HepG2 (cell line): ENCODE measurements around the gene EXOC3L4. TPM values are rescaled to one million over a fixed set of nuclear protein-coding genes. Genes with fewer than 3 reads are reported as not detected.

Source experiments
- ATF6 ChIP-seq: sonication (generic); formaldehyde crosslinking; conservative IDR thresholded peaks from 2 replicates; pipeline ENCODE4 v1.4.0; 2020; ENCODE audit warnings: missing genetic modification reagents
- HNF1A ChIP-seq, 2 experiments: sonication (generic) in 1 of 2; formaldehyde crosslinking in 1 of 2; IDR thresholded peaks; 2 replicates each; pipeline versions ENCODE4 v1.4.0 to v1.6.1; 2016 to 2020; ENCODE audit warnings: borderline replicate concordance in 1 of 2, low read depth in 1 of 2, mild to moderate bottlenecking in 1 of 2, missing genetic modification reagents in 1 of 2
- HNRNPK ChIP-seq: fragments of 200-400 bp; formaldehyde crosslinking; IDR thresholded peaks from 2 replicates; pipeline ENCODE4 v1.6.1; 2018; ENCODE audit warnings: low read length, low read depth, moderate library complexity, mild to moderate bottlenecking; ENCODE audit not compliant: poor library complexity, severe bottlenecking
- KDM2A ChIP-seq: sonication (generic); formaldehyde crosslinking; IDR thresholded peaks from 2 replicates; pipeline ENCODE4 v1.4.0; 2020; ENCODE audit warnings: low read depth, missing genetic modification reagents, borderline replicate concordance
- RAD51 ChIP-seq: fragments of 450-650 bp; IDR thresholded peaks from 2 replicates; pipeline ENCODE4 v1.6.1; 2016; ENCODE audit warnings: borderline replicate concordance
- SAP130 ChIP-seq: IDR thresholded peaks from 2 replicates; pipeline ENCODE4 v1.6.1; 2016; ENCODE audit warnings: low read depth
- UBTF ChIP-seq: sonication (generic); formaldehyde crosslinking; IDR thresholded peaks from 2 replicates; pipeline ENCODE4 v1.4.0; 2020; ENCODE audit warnings: mild to moderate bottlenecking, missing genetic modification reagents
- ZNF274 ChIP-seq: sonication (generic); formaldehyde crosslinking; IDR thresholded peaks from 2 replicates; pipeline ENCODE4 v1.5.1; 2020; ENCODE audit warnings: mild to moderate bottlenecking, missing genetic modification reagents
- ZNF496 ChIP-seq: sonication (generic); formaldehyde crosslinking; IDR thresholded peaks from 2 replicates; pipeline ENCODE4 v1.8.1; 2023; ENCODE audit warnings: mild to moderate bottlenecking, moderate library complexity, missing genetic modification reagents; ENCODE audit not compliant: insufficient replicate concordance
- ZNF841 ChIP-seq: sonication (generic); formaldehyde crosslinking; IDR thresholded peaks from 2 replicates; pipeline ENCODE4 v1.8.1; 2023; ENCODE audit warnings: missing genetic modification reagents, borderline replicate concordance
- polyA plus RNA-seq, 8 experiments: library from polyadenylated mRNA; depleted of rRNA in 3 of 8; stranded (reverse) in 7 of 8; unstranded in 1 of 8; fragments of >200 nt; fragmentation: Illumina TruSeq in 4 of 8; extraction: Trizol in 4 of 8; gene quantifications; 2 replicates each; pipeline versions ENCODE4 v1.2.1 to v1.2.3, GENCODE V29; 2011 to 2016; ENCODE audit warnings: low read depth in 4 of 8, missing spikeins in 1 of 8, mixed read lengths in 1 of 8; ENCODE audit not compliant: insufficient read depth in 1 of 8
- total RNA-seq, 5 experiments: library from RNA; depleted of rRNA; stranded (reverse); fragments of >200 nt; fragmentation: Illumina TruSeq; extraction: Trizol; gene quantifications; 2 replicates each; pipeline ENCODE4 v1.2.3, GENCODE V29; 2016; ENCODE audit warnings: low read depth in 1 of 5
- TF ChIP-seq, protein P1 (sequence below): sonication (generic); formaldehyde crosslinking; IDR thresholded peaks from 2 replicates; pipeline ENCODE4 v1.5.1; 2020; ENCODE audit warnings: missing genetic modification reagents, mild to moderate bottlenecking, borderline replicate concordance
- TF ChIP-seq, protein P2 (sequence below): sonication (generic); formaldehyde crosslinking; IDR thresholded peaks from 2 replicates; pipeline ENCODE4 v1.5.0; 2020; ENCODE audit warnings: missing genetic modification reagents
- TF ChIP-seq, protein P3 (sequence below): sonication (generic); formaldehyde crosslinking; IDR thresholded peaks from 2 replicates; pipeline ENCODE4 v1.4.0; 2020; ENCODE audit warnings: missing genetic modification reagents

The EXOC3L4 gene
- total and polyA plus RNA-seq, 2 of the 13 experiments (the other 11 are each of a cell fraction or from before 2014, with no cell fraction given): 11.8 to 27.0 TPM

DNA sequence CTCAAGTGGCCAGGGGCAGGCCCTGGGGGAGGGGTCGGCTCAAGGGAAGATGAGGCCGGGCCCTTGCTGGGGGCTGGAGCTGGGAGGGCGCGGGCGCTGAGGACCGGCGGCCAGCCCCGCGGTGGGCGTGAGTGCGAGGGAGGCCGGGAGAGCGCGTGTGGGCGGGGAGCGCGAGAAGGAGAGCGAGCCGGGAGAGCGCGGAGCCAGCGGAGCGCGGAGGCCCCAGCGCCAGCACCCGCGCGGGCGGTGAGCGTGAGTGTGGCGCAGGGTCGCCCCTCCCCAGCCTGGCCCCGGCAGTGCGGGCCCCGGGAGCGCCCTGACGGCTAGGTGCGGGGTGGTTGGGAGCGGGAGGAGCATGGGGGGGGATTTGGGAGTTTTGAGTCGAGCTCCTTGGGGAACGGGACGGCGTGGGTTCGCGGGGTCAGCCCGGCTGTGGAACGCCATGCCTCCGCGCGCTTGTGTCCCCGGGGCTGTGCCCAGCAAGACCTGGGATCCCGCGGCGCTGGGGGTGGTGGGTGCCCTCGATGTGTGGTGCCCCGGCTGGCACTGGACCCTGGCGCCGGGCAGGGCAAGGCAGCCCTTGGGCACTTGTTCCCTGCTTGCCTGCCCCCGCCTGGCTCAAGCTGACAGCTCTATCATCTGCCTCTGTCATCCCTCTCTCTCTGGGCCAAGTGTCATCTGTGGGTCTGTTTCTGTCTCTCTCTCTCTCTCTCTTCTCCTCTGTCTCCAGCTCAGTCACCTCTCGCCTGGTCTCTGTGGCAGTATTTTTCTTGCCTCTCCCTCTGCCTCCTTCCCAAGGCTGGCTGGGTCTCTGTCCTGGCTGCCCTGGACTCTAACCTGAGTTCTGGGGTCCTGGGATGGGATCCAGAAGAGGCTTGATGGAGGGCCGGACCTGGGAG lies 10.3 kb upstream of the EXOC3L4 start, which contains the start of gene LBHD2 (continued):
- TF ChIP-seq HNRNPK (peak; percentile 62), KDM2A (CRISPR knock-in tag) (peak; percentile 35; the same call in 1 of the 2 replicates), HNF1A (IDR thresholded peaks at IDR 0.05; ENCODE audit: low read depth) (no peak), HNF1A (CRISPR knock-in tag; IDR thresholded peaks at IDR 0.05; ENCODE audit: borderline replicate concordance) (no peak), SAP130 (CRISPR knock-in tag) (no peak), ZNF496 (CRISPR knock-in tag) (no peak), UBTF (CRISPR knock-in tag) (peak; percentile 50; the same call in 1 of the 2 replicates), ZNF274 (CRISPR knock-in tag) (0 out of 2 replicates have a peak, but pooled peaks have one; percentile 56), ATF6 (no peak), RAD51 (no peak), ZNF841 (no peak)
- TF ChIP-seq, protein P1, sequence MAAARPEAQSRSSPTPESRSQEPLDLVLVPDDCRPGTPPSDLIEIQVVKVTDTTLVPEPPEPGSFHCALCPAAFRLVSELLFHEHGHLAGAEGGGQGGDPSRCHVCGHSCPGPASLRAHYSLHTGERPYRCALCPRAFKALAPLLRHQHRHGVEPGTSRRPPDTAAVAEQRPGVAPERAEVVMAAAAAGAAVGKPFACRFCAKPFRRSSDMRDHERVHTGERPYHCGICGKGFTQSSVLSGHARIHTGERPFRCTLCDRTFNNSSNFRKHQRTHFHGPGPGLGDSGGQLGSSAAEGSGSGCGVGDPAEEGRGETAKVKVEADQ (CRISPR knock-in tag): no peak
- TF ChIP-seq, protein P2, sequence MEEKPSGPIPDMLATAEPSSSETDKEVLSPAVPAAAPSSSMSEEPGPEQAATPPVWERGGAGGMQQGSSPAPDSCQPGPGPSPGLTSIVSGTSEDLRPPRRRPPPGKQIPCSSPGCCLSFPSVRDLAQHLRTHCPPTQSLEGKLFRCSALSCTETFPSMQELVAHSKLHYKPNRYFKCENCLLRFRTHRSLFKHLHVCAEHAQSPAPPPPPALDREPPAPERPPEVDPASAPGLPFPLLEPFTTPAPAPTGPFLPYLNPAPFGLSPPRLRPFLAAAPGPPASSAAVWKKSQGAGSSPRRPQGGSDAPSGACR (CRISPR knock-in tag): no peak
- TF ChIP-seq, protein P3, sequence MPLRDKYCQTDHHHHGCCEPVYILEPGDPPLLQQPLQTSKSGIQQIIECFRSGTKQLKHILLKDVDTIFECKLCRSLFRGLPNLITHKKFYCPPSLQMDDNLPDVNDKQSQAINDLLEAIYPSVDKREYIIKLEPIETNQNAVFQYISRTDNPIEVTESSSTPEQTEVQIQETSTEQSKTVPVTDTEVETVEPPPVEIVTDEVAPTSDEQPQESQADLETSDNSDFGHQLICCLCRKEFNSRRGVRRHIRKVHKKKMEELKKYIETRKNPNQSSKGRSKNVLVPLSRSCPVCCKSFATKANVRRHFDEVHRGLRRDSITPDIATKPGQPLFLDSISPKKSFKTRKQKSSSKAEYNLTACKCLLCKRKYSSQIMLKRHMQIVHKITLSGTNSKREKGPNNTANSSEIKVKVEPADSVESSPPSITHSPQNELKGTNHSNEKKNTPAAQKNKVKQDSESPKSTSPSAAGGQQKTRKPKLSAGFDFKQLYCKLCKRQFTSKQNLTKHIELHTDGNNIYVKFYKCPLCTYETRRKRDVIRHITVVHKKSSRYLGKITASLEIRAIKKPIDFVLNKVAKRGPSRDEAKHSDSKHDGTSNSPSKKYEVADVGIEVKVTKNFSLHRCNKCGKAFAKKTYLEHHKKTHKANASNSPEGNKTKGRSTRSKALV (CRISPR knock-in tag): peak; percentile 86; the same call in 1 of the 2 replicates
